GM12801 (cell line): ENCODE results near the gene TALDO1.

Source experiments
- TF ChIP-seq, protein P1 (sequence below): IDR thresholded peaks from one replicate; pipeline ENCODE4 v1.5.1; 2011; ENCODE audit warnings: control low read depth; ENCODE audit not compliant: insufficient read length; ENCODE audit errors: extremely low read depth

TALDO1 gene

DNA sequence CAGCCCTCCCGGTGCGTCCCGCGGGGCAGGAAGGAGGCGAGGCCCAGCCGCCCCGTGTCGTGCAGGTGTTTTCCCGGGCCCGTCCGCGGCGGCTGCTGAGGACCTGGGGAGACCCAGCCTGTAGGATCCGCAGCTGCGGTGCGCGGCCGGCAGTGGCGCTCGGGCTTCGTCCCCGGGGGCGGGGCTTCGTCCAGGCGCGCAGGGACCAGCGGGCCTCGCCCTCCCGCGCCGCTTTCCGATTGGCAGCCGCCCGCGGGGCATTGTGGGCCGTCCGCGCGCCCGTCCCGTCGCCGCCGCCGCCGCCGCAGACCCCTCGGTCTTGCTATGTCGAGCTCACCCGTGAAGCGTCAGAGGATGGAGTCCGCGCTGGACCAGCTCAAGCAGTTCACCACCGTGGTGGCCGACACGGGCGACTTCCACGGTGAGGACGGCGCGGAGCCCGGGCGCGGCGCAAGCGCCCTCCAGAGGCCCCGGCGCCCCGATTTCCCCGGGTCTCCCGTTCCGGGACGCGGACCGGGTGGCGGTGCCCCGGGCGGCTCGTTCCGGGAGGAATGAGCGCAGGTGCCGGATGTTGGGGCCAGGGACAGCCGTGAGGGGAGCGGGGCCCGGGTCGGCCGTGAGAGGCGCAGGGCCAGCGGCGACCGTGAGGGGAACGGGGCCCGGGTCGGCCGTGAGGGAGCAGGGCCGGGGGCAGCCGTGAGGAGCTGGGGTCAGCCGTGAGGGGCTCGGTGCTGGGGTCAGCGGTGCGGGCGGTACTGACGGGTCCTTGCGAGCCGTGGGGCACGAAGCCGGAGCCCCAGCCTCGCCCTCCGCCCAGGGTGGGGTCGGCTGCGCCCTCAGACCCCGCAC lies at the start of gene TALDO1:
Gene TALDO1, plus strand, starts transcription at position 307 of the 849 bp plus-strand sequence. Its CDS starts 18 bp downstream, at position 325.
- TF ChIP-seq, protein P1, sequence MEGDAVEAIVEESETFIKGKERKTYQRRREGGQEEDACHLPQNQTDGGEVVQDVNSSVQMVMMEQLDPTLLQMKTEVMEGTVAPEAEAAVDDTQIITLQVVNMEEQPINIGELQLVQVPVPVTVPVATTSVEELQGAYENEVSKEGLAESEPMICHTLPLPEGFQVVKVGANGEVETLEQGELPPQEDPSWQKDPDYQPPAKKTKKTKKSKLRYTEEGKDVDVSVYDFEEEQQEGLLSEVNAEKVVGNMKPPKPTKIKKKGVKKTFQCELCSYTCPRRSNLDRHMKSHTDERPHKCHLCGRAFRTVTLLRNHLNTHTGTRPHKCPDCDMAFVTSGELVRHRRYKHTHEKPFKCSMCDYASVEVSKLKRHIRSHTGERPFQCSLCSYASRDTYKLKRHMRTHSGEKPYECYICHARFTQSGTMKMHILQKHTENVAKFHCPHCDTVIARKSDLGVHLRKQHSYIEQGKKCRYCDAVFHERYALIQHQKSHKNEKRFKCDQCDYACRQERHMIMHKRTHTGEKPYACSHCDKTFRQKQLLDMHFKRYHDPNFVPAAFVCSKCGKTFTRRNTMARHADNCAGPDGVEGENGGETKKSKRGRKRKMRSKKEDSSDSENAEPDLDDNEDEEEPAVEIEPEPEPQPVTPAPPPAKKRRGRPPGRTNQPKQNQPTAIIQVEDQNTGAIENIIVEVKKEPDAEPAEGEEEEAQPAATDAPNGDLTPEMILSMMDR: no peak

DNA sequence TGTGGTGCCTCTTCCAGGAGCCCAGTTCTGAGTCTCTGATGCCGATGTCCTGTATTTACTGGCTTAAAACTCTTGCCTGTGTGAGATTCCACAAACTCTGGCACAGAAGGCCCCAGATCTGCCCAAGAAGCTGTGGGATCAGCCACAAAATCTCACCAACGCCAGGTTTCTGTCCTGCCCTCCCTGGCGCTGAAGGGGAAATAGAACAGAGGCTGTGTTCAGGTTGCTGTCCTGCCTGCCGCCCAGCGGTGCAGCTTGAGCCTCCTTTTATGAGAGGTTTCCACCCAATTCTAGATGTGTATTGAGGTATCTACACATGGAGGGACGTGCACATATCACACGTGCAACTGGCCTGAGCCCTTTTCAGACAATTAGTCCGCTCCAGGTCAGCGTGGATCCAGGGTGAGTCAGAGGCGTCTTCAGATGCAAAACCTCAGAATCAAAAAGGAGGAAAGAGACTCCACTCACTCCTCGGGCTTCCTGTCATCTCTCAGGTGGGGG lies 49.4 kb upstream of the TALDO1 start:
- TF ChIP-seq, protein P1: no peak

DNA sequence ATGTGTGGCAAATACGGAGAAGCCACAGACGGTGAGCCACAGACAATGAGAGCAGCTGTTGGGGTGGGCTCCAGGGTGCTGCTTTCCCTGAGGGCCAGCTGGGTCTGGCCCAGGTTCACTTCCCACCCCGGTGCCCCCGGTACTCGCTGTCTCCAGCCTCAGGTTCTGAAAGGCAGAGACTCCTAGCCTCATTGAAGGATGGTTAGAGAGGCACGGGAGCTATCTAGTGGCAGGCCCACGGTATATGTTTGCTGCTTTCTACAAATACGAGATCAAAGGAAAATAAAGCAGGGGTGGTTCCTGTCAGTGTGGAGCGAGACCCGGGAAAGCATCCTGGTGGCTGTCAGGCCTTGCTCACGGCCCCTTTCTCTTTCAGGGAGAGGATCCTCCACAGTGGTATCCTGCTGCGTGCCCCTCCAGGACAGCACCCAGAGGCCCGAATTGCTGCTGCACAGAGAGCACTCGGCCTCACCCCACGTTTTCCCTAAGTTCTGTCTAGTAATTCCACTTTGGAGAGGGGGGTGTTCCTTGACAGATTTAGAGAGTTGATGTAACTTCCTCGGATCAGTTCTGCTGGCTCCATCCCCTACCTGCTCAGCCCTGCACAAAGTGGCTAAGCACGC lies 48.7 kb upstream of the TALDO1 start:
- TF ChIP-seq, protein P1: no peak

DNA sequence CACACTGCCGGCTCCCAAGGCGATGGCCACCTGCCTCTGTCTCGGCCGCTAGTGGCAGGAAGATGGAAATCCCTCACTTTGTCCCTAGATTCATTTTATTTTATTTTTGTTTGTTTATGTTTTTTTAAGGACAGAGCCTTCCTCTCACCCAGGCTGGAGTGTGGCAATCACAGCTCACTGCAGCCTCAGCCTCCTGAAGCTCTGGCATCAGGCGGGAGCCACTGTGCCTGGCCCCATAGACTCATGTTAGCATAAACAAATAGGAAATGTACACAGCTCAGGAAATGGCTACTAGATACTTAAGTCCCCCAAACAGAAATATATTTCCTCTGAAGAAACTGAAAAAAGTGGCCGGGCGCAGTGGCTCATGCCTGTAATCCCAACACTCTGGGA lies 48.2 kb upstream of the TALDO1 start:
- TF ChIP-seq, protein P1: no peak

DNA sequence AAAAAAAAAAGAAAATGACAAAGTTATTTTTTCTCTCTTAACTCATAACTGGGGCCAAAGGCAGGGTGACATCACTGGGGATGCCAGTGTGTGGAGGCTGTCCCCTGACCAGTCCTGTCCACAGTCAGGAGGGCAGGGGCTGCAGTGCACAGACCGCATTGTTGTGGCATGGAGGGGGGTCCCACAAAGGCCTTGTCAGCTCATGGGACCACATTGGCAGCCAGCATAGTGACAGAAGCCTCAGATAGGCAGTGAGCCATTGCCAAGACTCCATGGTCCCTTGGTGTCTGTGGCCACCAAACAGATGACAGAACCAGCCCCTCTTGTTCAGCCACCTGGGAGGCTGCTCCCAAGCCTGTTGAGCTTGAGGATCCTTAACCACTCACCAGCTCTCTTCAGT lies 47.5 kb upstream of the TALDO1 start:
- TF ChIP-seq, protein P1: no peak

DNA sequence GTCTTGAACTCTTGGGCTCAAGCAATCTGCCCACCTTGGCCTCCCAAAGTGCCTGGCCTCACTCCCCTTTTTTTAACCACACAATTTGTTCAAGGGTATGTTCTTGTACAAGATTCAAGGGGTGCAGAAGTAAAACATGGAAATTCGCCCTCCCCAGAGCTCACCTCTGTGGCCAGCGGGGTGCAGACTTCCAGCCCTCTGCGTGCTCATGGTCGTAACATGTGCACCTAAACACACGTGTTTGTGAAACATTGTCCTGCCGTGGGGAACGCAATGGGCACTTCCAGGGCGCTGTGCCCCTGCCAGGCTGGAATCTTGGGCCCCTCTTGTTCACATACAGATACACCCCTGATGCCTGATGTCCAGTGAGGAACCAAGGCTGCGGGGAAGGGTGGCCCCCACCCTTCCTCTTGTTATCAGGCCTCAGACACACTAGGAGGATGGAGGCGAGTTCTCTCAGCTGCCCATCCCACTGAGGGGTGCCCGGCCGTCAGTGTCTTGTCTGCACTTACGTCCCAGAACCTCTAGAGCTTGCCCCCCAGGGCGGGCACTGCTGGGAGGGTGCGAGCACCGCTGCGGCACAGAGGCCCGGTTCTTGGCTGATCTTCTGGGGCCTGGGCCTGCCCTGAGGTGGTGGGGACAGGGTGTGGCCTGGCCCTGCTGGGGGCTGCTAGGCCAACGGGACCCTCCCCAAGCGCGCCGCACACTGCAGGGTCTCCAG lies 45.4 kb upstream of the TALDO1 start:
- TF ChIP-seq, protein P1: no peak
